CD14-positive monocyte (primary cell): Measurements from ENCODE around the gene SEMA3E. TPM values are rescaled to one million over a fixed set of nuclear protein-coding genes. Genes with fewer than 3 reads are reported as not detected.

Experiments
- DNase-seq, 3 donors: peaks; one replicate each; pipeline ENCODE4 v3.0.0-alpha.2; 2011 to 2022
- H2AFZ ChIP-seq: 2 replicates; pipeline ENCODE4 v1.6.0; 2012; ENCODE audit warnings: mild to moderate bottlenecking, low read depth, low read length, inconsistent platforms; ENCODE audit not compliant: insufficient read depth, poor library complexity, severe bottlenecking
- H3K27ac ChIP-seq, 2 donors: 1 replicate in 1 of 2; 2 replicates in 1 of 2; pipeline ENCODE4 v1.5.1; 2012 to 2013; ENCODE audit warnings: low read length in 2 of 2, control low read depth in 1 of 2, inconsistent platforms in 1 of 2, low read depth in 1 of 2, mild to moderate bottlenecking in 1 of 2
- H3K27me3 ChIP-seq, 2 donors: one replicate each; pipeline versions ENCODE4 v1.6.0 to v1.6.1; 2011 to 2013; ENCODE audit warnings: low read length in 2 of 2; ENCODE audit not compliant: control insufficient read depth in 2 of 2, insufficient read depth in 2 of 2
- H3K36me3 ChIP-seq, 2 donors: replicated peaks in 1 of 2; 1 replicate in 1 of 2; 2 replicates in 1 of 2; pipeline versions ENCODE4 v1.5.1 to v1.6.1; 2012 to 2013; ENCODE audit warnings: low read length in 2 of 2, control low read depth in 1 of 2, inconsistent platforms in 1 of 2, mild to moderate bottlenecking in 1 of 2; ENCODE audit not compliant: insufficient read depth in 2 of 2, control insufficient read depth in 1 of 2
- H3K4me1 ChIP-seq, 2 donors: 1 replicate in 1 of 2; 2 replicates in 1 of 2; pipeline versions ENCODE4 v1.5.1 to v1.6.1; 2012 to 2013; ENCODE audit warnings: low read length in 2 of 2, control low read depth in 1 of 2, inconsistent platforms in 1 of 2, mild to moderate bottlenecking in 1 of 2, moderate library complexity in 1 of 2; ENCODE audit not compliant: insufficient read depth in 2 of 2, control insufficient read depth in 1 of 2
- H3K4me2 ChIP-seq: replicated peaks from 2 replicates; pipeline ENCODE3; 2012; ENCODE audit warnings: low read length, moderate library complexity, mild to moderate bottlenecking; ENCODE audit not compliant: poor library complexity, severe bottlenecking; ENCODE audit errors: extremely low read depth
- H3K4me3 ChIP-seq, 3 experiments: fragments of 200-600 bp in 1 of 3; sonication (generic) in 1 of 3; replicated peaks in 1 of 3; 1 replicate in 2 of 3; 2 replicates in 1 of 3; pipeline ENCODE4 v1.5.1; 2011 to 2013; ENCODE audit warnings: low read length in 3 of 3, mild to moderate bottlenecking in 3 of 3, control low read depth in 2 of 3, low read depth in 2 of 3, inconsistent platforms in 1 of 3, moderate library complexity in 1 of 3
- H3K79me2 ChIP-seq: 2 replicates; pipeline ENCODE4 v1.6.0; 2012; ENCODE audit warnings: mild to moderate bottlenecking, control low read depth, inconsistent platforms, low read length, moderate library complexity; ENCODE audit not compliant: insufficient read depth
- H3K9ac ChIP-seq: 2 replicates; pipeline ENCODE4 v1.6.0; 2017; ENCODE audit warnings: low read length, mild to moderate bottlenecking; ENCODE audit not compliant: insufficient read depth, poor library complexity, severe bottlenecking
- H3K9me3 ChIP-seq, 2 donors: replicated peaks in 1 of 2; 1 replicate in 1 of 2; 2 replicates in 1 of 2; pipeline versions ENCODE4 v1.5.1 to v1.6.1; 2012 to 2013; ENCODE audit warnings: low read length in 2 of 2, control low read depth in 1 of 2; ENCODE audit not compliant: control insufficient read depth in 1 of 2, insufficient read depth in 1 of 2
- H4K20me1 ChIP-seq: 2 replicates; pipeline ENCODE4 v1.6.0; 2012; ENCODE audit warnings: mild to moderate bottlenecking, low read length, control low read depth, moderate library complexity; ENCODE audit not compliant: insufficient read depth
- H3K27ac Mint-ChIP-seq, 7 donors: one replicate each; pipeline ENCODE4 v1.8.0; 2020; ENCODE audit warnings: mild to moderate bottlenecking in 7 of 7, mixed read lengths in 7 of 7, moderate library complexity in 6 of 7, inconsistent platforms in 2 of 7
- H3K27me3 Mint-ChIP-seq, 3 donors: one replicate each; pipeline ENCODE4 v1.8.0; 2021 to 2022; ENCODE audit warnings: low read depth in 3 of 3, mild to moderate bottlenecking in 3 of 3, mixed read lengths in 3 of 3, moderate library complexity in 3 of 3, inconsistent platforms in 1 of 3
- H3K36me3 Mint-ChIP-seq, 2 donors: one replicate each; pipeline ENCODE4 v1.8.0; 2020; ENCODE audit warnings: mixed read lengths in 2 of 2, inconsistent platforms in 1 of 2, mild to moderate bottlenecking in 1 of 2
- H3K4me1 Mint-ChIP-seq: one replicate; pipeline ENCODE4 v1.8.0; 2020; ENCODE audit warnings: mild to moderate bottlenecking, mixed read lengths
- H3K4me3 Mint-ChIP-seq, 2 donors: one replicate each; pipeline ENCODE4 v1.8.0; 2020; ENCODE audit warnings: mild to moderate bottlenecking in 2 of 2, mixed read lengths in 2 of 2, moderate library complexity in 1 of 2
- H3K9me3 Mint-ChIP-seq, 7 donors: one replicate each; pipeline ENCODE4 v1.8.0; 2020 to 2022; ENCODE audit warnings: mixed read lengths in 7 of 7, mild to moderate bottlenecking in 6 of 7, moderate library complexity in 6 of 7, inconsistent platforms in 2 of 7
- WGBS: methylation state at CpG from one replicate; pipeline ENCODE4 v1.1.5; 2013; ENCODE audit warnings: missing lambda C conversion rate; ENCODE audit not compliant: insufficient coverage; 5-methylcytosine and 5-hydroxymethylcytosine counted together
- intact Hi-C, 2 donors: fragments of 100-400 bp; cut with micrococcal nuclease; formaldehyde crosslinking; loops; one replicate each; pipeline versions ENCODE4 v1.15.0 to v1.15.1; 2023
- polyA plus RNA-seq, 3 donors: library from polyadenylated mRNA; depleted of rRNA in 1 of 3; unstranded in 2 of 3; stranded (reverse) in 1 of 3; fragments of 300-500 nt in 2 of 3; fragments of >200 nt in 1 of 3; fragmentation: Illumina TruSeq in 2 of 3; gene quantifications; 1 replicate in 2 of 3; 2 replicates in 1 of 3; pipeline ENCODE4 v1.2.3, GENCODE V29; 2012 to 2021
- TF ChIP-seq, protein P1 (sequence below): fragments of 200-600 bp; IDR thresholded peaks from one replicate; pipeline ENCODE4 v1.8.0; 2022; ENCODE audit warnings: antibody characterized with exemption, mild to moderate bottlenecking

The SEMA3E gene
- polyA plus RNA-seq, 3 donors = not detected

DNA sequence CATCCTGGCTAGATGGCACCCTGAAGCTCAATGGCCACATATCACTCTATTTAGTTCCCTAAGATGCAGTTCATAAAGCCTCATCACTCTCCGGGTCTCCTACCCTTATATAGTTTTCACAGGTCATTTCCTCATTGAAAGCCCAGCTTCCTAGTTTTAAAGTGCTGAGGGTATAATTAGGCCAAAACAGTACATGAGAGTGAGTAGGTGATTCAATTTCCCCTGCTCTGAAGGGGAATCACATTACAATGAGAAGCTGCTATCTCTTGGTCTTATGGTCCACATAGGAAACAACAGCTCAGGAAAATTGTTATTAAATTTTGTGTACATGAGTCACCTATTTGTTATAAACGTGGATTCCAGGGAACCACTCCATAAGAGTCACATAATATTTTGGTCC lies 162.0 kb downstream of the SEMA3E start:
- H3K4me1 Mint-ChIP-seq = no peaks in the 10 kb centered on the region
- Histone ChIP-seq H4K20me1 (no peaks in the 10 kb centered on the region), H2AFZ (no peak overlapping the region), H3K9ac (no peak overlapping the region), H3K27me3 (no peaks in the 10 kb centered on the region), H3K79me2 (no peaks in the 10 kb centered on the region), H3K9me3 (no peaks in the 10 kb centered on the region), H3K4me2 (no peak overlapping the region), H3K27ac (no peak overlapping the region), H3K4me1 (no peaks in the 10 kb centered on the region), H3K4me3 (no peak overlapping the region), H3K36me3 (no peaks in the 10 kb centered on the region)
- no peaks in the 10 kb centered on the region for H3K27me3 Mint-ChIP-seq
- H3K4me3 Mint-ChIP-seq = no peak overlapping the region
- H3K36me3 Mint-ChIP-seq = no peaks in the 10 kb centered on the region
- TF ChIP-seq, protein P1, sequence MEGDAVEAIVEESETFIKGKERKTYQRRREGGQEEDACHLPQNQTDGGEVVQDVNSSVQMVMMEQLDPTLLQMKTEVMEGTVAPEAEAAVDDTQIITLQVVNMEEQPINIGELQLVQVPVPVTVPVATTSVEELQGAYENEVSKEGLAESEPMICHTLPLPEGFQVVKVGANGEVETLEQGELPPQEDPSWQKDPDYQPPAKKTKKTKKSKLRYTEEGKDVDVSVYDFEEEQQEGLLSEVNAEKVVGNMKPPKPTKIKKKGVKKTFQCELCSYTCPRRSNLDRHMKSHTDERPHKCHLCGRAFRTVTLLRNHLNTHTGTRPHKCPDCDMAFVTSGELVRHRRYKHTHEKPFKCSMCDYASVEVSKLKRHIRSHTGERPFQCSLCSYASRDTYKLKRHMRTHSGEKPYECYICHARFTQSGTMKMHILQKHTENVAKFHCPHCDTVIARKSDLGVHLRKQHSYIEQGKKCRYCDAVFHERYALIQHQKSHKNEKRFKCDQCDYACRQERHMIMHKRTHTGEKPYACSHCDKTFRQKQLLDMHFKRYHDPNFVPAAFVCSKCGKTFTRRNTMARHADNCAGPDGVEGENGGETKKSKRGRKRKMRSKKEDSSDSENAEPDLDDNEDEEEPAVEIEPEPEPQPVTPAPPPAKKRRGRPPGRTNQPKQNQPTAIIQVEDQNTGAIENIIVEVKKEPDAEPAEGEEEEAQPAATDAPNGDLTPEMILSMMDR = no peak
- intact Hi-C loops = no loop called here
- peaks cover 0 to 2% (median 0%) of the 10 kb centered on the region in 7 donors for H3K9me3 Mint-ChIP-seq
- H3K27ac Mint-ChIP-seq = no peak overlapping the region
- no peak for DNase-seq
- WGBS = no CpG with 5 or more reads among the region's 2 CpGs

DNA sequence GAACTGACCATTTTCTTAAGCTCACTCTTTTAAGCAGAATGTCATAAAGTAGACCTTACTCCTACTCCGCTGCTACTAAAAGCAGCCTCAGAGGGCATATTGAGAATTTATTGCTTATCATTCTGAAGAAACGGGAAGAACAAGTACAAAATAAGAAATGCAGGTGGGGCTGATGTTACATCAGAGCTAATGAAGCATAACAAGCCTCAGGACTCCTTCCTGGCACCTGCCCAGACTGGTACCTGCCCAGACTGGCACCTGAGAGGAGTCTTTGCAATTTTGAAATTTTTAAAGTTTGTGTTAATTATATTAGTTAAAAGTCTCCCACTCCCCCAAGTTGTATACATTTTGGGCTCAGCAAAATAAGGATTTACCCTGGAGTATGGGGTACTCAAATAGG lies 162.4 kb downstream of the SEMA3E start:
- Histone ChIP-seq H3K4me1 (no peaks in the 10 kb centered on the region), H2AFZ (no peak overlapping the region), H4K20me1 (no peaks in the 10 kb centered on the region), H3K27me3 (no peaks in the 10 kb centered on the region), H3K9ac (no peak overlapping the region), H3K27ac (no peak overlapping the region), H3K4me2 (no peak overlapping the region), H3K9me3 (no peaks in the 10 kb centered on the region), H3K36me3 (no peaks in the 10 kb centered on the region), H3K79me2 (no peaks in the 10 kb centered on the region), H3K4me3 (no peak overlapping the region)
- Mint-ChIP-seq H3K27ac (no peak overlapping the region), H3K4me3 (no peak overlapping the region), H3K27me3 (no peaks in the 10 kb centered on the region), H3K36me3 (no peaks in the 10 kb centered on the region), H3K9me3 (peaks cover 0 to 3% (median 0%) of the 10 kb centered on the region in 7 donors), H3K4me1 (no peaks in the 10 kb centered on the region)
- intact Hi-C loops = no loop called here
- TF ChIP-seq, protein P1 = no peak
- WGBS = no CpG with 5 or more reads among the region's 2 CpGs
- DNase-seq = no peak
